Stimulated activated CD8-positive, alpha-beta memory T cell treated with anti-CD3 and anti-CD28 coated beads, Interleukin-4, amount 100 ng/mL, for 48 hours (primary cell): ENCODE data around the gene KCNK1.
"Not testable (repeated sequence)": the region's sequence is repeated elsewhere in the genome, so short reads cannot be mapped to it uniquely, and the experiment has no call there.

Source experiments
- DNase-seq: peaks from one replicate; pipeline ENCODE4 v3.0.0-alpha.2; 2020

The KCNK1 gene

DNA sequence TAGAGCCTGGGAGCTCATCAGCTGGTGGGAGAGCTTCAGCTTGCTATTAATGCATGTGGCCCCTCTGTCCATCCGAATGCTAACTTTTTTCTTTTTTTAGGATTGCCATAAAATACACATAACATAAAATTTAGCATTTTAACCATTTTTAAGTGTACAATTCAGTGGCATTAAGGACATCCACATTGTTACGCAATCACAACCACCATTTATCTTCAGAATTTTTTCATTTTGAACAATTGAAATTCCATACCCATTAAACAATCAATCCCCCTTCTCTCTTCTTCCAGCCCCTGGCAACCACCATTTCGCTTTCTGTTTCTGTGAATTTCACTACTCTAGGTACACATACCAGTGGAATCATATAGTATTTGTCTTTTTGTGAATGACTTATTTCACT, 4.9 kb upstream of the KCNK1 start:
- no peak for DNase-seq

DNA sequence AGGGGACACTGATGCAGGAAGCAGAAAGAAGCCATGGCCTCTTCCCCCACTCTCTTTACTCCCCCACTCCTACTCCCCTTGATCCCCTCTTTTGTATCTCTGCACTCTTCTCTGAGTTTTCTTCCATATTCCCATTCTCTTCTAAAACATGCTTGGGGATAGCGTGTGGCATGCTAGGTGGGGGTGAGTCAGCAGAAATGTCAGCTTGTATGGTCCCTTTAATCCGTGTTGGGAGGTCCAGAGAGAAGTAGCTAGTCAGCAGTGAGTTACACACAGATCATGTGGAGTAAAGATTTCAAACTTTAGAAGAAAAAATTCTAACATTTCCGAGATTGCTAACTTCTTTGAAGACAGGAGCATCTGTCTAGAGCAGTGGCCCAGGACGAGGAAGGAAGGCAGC, 4.0 kb upstream of the KCNK1 start:
- no peak for DNase-seq

DNA sequence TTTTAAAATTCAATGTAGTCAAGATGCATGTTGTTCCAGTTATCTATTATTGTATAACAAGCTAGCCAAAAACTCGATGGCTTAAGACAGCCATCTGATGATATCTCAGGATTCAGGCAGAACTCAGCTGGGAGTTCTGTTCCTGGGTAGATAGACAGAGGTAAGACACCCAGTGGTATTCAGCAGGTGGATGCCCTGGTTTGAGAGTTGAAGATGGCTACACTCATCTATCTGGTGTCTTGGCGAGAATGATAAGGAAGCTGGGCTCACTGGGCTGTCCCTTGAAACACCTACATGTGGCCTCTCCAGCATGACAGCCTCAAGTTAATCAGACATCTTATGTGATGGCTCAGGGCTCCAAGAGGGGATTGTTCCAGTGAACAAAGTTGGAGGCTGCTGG, 3.3 kb upstream of the KCNK1 start:
- DNase-seq, result no peak

GRCh38 chr1:233611363-233611762, 2.5 kb upstream of the KCNK1 start:
- DNase-seq, result not testable (repeated sequence)

DNA sequence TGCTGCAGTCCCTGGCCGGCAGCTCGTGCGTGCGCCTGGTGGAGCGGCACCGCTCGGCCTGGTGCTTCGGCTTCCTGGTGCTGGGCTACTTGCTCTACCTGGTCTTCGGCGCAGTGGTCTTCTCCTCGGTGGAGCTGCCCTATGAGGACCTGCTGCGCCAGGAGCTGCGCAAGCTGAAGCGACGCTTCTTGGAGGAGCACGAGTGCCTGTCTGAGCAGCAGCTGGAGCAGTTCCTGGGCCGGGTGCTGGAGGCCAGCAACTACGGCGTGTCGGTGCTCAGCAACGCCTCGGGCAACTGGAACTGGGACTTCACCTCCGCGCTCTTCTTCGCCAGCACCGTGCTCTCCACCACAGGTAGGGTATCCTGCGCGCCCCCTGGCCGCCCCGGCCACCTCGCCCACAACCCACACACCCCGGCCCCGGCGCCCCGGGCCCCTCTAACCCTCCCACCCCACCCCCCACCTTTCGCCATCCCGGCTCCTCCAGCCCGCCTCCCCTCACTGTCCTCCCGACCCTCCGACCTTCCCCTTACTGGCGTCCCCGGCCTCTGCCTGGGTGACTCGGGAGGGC, 352 bp downstream of the KCNK1 start:
- peak; percentile 33 for DNase-seq

GRCh38 chr1:233614743-233615521, 1.0 kb downstream of the KCNK1 start:
- DNase-seq, result no peak

DNA sequence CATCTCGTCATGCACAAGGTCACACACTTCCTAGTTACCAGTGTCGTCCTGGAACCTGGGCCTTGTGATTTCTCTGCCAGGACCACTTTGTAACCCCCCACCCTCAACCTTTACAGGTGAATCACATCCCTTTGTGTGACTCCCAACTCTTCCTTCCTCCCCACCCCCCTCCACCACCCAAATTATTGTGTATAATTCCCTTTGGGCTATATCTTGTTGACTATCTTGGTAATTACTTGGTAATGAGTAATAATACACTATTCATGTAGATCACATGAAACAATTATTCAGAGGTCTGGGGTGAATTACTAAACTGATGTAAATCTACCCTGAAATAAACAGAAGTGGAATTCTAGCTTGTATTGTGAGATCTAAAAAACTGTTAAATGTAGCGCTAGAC, 1.7 kb downstream of the KCNK1 start:
- no peak for DNase-seq

- DNase-seq, result no peak
These were observed 3.1 kb downstream of the KCNK1 start for GRCh38 chr1:233617025-233617424.

DNA sequence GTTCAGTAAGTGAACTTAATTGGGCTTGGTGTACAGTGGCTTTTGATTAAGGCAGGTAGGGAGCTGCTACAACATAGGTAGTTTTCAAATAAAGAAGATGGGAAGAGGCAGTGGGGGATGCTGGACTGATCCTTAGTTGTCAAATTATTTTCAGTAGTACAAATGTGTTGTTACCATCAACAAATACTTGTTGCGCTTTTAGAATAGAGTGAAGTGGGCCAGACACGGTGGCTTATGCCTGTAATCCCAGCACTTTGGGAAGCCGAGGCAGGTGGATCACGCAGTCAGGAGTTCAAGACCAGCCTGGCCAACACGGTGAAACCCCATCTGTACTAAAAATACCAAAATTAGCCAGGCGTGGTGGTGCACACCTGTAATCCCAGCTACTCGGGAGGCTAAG, 5.5 kb downstream of the KCNK1 start:
- not testable (repeated sequence) for DNase-seq

DNA sequence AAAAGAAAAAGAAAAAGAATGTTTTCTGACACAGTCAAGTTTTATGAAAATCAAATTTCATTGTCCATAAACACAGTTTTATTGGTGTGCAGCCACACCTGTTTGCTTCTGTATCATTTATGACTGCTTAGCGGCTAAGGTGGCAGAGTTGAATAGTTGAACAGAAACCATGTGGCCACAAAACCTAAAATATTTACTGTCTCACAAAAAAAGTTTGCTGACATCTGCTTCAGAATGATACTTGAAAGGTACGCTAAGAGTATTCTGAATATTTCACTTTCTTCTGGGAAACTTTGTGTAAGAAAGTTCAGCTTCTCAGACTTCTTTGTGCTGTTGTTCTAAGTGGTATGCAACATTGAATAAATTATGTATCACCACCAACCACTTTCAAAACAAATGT, 6.2 kb downstream of the KCNK1 start:
- no peak for DNase-seq

DNA sequence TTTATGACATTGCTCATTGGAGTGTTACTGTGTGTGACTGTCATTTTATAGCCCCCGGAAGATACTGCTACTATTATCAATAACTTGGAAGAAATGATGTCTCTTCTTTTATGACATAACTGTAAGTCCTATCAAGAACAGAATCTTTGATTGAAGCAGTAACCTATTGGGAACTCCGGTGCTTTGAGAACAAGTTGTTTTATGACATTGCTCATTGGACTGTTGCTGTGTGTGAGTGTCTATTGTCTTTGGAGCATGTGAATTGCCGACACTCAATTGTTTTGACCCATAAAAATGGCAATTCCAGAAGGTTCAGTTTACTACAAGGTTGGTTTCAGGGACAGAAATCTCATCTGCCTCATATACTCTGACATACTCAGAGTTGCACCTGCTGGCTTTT, 8.0 kb downstream of the KCNK1 start:
- DNase-seq, result no peak

DNA sequence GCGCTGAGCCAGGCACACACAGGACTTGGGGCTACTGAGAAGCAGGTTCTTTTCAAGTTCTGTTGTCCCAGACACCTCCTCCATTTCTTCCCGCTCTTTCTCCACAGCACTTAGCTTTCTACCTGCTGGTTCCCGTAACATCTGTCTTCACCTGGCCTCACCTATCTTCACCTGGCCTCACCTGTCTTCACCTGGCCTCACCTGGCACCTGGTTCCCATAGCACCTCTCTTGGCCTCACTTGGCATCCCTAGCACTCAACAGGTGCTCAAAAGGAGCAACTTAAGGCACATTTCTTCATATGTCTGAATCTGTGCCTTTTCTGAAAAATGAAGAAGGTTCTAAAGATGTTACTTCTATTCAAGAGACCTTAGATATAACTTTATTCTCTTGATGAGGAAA, 10.4 kb downstream of the KCNK1 start:
- DNase-seq, result no peak

DNA sequence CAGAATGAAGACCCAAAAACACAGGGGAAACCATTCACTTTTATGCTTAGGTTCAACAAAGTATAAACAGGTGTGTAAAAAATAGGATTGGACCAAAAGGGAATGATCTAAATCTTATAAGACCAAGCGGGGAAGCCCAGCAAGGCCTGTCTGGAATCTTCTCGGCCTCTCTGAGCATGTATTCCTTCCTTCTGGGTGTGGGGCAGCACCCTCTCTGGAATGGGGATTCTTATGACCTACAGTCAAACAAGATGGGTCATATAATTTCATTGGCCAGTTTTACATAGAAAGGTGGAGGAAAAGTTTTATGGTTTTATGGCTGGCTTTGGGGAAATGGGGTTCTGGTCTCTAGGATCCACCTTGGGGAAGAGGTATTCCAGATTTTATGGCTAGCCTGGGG, 11.2 kb downstream of the KCNK1 start:
- no peak for DNase-seq

- no peak for DNase-seq
These were observed 11.6 kb downstream of the KCNK1 start for GRCh38 chr1:233625510-233625981.

GRCh38 chr1:233627376-233627775, 13.5 kb downstream of the KCNK1 start:
- peak; percentile 64 for DNase-seq

- no peak for DNase-seq
These were observed 13.9 kb downstream of the KCNK1 start for GRCh38 chr1:233627823-233628222.

DNA sequence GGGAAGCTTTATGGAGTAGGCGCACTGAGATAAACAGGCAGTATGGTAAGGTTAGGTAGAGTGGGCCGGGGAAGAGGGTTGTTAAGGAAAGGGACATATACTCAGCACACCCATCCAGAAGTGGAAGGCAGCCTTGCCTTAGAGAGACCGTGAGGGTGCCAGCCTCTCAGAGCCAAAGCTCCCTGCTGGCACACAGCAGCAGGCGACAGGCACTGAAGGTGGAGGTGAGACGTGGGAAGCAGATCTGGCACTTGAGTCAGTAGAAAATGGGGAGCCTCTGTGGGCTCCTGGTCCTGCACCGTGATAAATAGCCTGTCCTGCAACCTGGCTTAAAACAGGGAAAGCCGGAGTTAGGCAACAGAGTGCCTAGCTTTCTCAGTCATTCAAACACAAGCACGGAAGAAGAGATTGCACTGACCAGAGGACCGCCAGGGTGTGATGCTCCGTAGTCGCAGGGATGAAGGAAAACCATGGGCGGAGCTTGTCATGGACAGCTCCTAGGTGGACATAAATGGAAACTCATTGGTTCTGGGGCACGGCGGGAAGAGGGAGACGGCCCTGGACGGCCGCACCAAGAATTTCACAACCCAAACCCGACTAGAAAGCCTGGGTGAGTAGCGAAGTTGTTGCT, 15.5 kb downstream of the KCNK1 start:
- DNase-seq, result no peak

GRCh38 chr1:233631810-233632405, 18.0 kb downstream of the KCNK1 start:
- no peak for DNase-seq

- DNase-seq, result no peak
These were observed 18.5 kb downstream of the KCNK1 start for GRCh38 chr1:233632436-233632835.

GRCh38 chr1:233635765-233636502, 22.0 kb downstream of the KCNK1 start:
- no peak for DNase-seq

DNA sequence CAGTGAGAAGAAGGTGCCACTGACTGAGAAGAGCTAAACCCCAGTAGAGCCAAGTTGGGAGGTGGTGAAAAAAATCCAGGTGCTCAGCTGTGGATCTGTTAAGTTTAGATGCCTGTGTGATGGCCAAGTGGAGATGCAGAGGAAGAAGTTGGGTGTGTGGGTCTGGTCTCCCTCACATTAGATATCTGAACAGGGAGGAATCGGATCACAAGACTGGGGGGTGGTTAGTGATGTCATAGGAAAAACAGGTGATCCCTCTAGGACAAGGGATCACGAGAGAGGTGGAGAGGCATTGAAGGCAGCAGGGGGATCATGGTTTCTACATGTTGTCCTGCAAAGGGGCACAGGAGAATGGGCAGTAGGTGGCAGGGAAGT, 22.6 kb downstream of the KCNK1 start:
- DNase-seq, result no peak

GRCh38 chr1:233638513-233638912, 24.6 kb downstream of the KCNK1 start:
- DNase-seq, result no peak

- DNase-seq, result no peak
These were observed 25.7 kb downstream of the KCNK1 start for GRCh38 chr1:233639611-233640010.
